PC-9 (cell line): ENCODE measurements around the gene OMG. TPM values are rescaled to one million over a fixed set of nuclear protein-coding genes. Genes with fewer than 3 reads are reported as not detected.

Source experiments
- BruUV-seq: library from RNA; stranded (reverse); fragments of 400-500 nt; replicated peaks from 2 replicates; lab custom pipeline; 2021; lab: Mats Ljungman, UMichigan
- CTCF ChIA-PET: fragments of 300-600 bp; sonication (Branson Sonifier 250); formaldehyde crosslinking; loops from one replicate; lab custom pipeline; 2022; ENCODE audit warnings: antibody characterized with exemption; lab: Charles Lee
- POLR2A ChIA-PET: fragments of 300-600 bp; sonication (Branson Sonifier 250); formaldehyde crosslinking; loops from one replicate; lab custom pipeline; 2022; ENCODE audit warnings: antibody characterized with exemption; ENCODE audit not compliant: unreplicated experiment; lab: Charles Lee
- DNase-seq, 2 experiments: peaks; one replicate each; pipeline versions ENCODE4 v3.0.0 to v3.0.0-alpha.2; 2015 to 2022; ENCODE audit warnings: mixed read lengths in 1 of 2
- H2AFZ ChIP-seq: fragments of 200-600 bp; sonication (generic); 2 replicates; pipeline ENCODE4 v1.8.1; 2017; ENCODE audit warnings: antibody characterized with exemption
- H3F3A ChIP-seq: fragments of 200-600 bp; sonication (generic); 2 replicates; pipeline ENCODE4 v1.8.1; 2017; ENCODE audit warnings: antibody characterized with exemption, mild to moderate bottlenecking, low read depth; ENCODE audit not compliant: insufficient read depth
- H3K27ac ChIP-seq: fragments of 200-600 bp; sonication (generic); 2 replicates; pipeline ENCODE4 v1.6.1; 2016; ENCODE audit warnings: mixed run types
- H3K27me3 ChIP-seq: fragments of 200-600 bp; sonication (generic); 2 replicates; pipeline ENCODE4 v1.6.1; 2016; ENCODE audit warnings: low read depth, mixed run types; ENCODE audit not compliant: insufficient read depth
- H3K36me3 ChIP-seq: fragments of 200-600 bp; sonication (generic); 2 replicates; pipeline ENCODE4 v1.6.1; 2016; ENCODE audit warnings: low read depth, mixed run types
- H3K4me1 ChIP-seq: fragments of 200-600 bp; sonication (generic); replicated peaks from 2 replicates; pipeline ENCODE4 v1.6.1; 2016; ENCODE audit warnings: mixed run types; ENCODE audit not compliant: insufficient read depth
- H3K4me2 ChIP-seq: fragments of 200-600 bp; sonication (generic); 2 replicates; pipeline ENCODE4 v1.6.1; 2017; ENCODE audit warnings: mixed run types
- H3K4me3 ChIP-seq: fragments of 200-600 bp; sonication (generic); 2 replicates; pipeline ENCODE4 v1.6.1; 2016; ENCODE audit warnings: mixed run types
- H3K79me2 ChIP-seq: fragments of 200-600 bp; sonication (generic); 2 replicates; pipeline ENCODE4 v1.6.1; 2017; ENCODE audit warnings: low read depth, mixed run types
- H3K9me2 ChIP-seq: fragments of 200-600 bp; sonication (generic); 2 replicates; pipeline ENCODE4 v1.8.1; 2017; ENCODE audit warnings: mild to moderate bottlenecking; ENCODE audit not compliant: insufficient read depth
- H3K9me3 ChIP-seq: fragments of 200-600 bp; sonication (generic); 2 replicates; pipeline ENCODE4 v1.8.1; 2016; ENCODE audit warnings: low read depth; ENCODE audit not compliant: insufficient read depth
- H4K20me1 ChIP-seq: fragments of 200-600 bp; sonication (generic); 2 replicates; pipeline ENCODE4 v1.8.1; 2017; ENCODE audit not compliant: insufficient read depth
- CTCF ChIP-seq: fragments of 200-600 bp; sonication (generic); conservative IDR thresholded peaks from 2 replicates; pipeline ENCODE4 v1.6.1; 2017; ENCODE audit warnings: mixed run types, antibody characterized with exemption, mild to moderate bottlenecking, moderate library complexity
- EZH2 ChIP-seq: fragments of 200-600 bp; sonication (generic); IDR thresholded peaks from 2 replicates; pipeline ENCODE4 v1.8.0; 2017; ENCODE audit warnings: antibody characterized with exemption, low read depth
- intact Hi-C: fragments of 100-400 bp; cut with micrococcal nuclease; formaldehyde crosslinking; loops from one replicate; pipeline ENCODE4 v1.10.0; 2022; ENCODE audit not compliant: unreplicated experiment
- total RNA-seq: library from RNA; stranded (reverse); gene quantifications from 2 replicates; pipeline ENCODE4 v1.2.3, GENCODE V29; 2021

Gene OMG
- total RNA-seq, 1 experiment from 2014 or later = not detected

- no peak overlapping the region for H3K27ac ChIP-seq
- POLR2A ChIA-PET = no interaction called here
These were observed 21.9 kb downstream of the OMG start for GRCh38 chr17:31275116-31275515.

GRCh38 chr17:31274252-31274651 is 22.8 kb downstream of the OMG start:
- POLR2A ChIA-PET = no interaction called here
- no peak for DNase-seq

More at GRCh38 chr17:31275116-31275515, 21.9 kb downstream of the OMG start:
- no peaks in the 10 kb centered on the region for H3K9me2 ChIP-seq
- no peak overlapping the region for H3K4me3 ChIP-seq
- H2AFZ ChIP-seq = no peak overlapping the region
- DNase-seq = no peak
- no peaks in the 10 kb centered on the region for H3K79me2 ChIP-seq
- peaks cover 4% of the 10 kb centered on the region for H3K4me1 ChIP-seq
- BruUV-seq = no TSS peak
- H3K27me3 ChIP-seq = no peaks in the 10 kb centered on the region
- peaks cover 7% of the 10 kb centered on the region; the same call in 1 of the 2 replicates for H3K36me3 ChIP-seq
- H3F3A ChIP-seq = peaks cover 4% of the 10 kb centered on the region; the same call in 1 of the 2 replicates
- no peak overlapping the region for H3K4me2 ChIP-seq
- TF ChIP-seq EZH2 (no peak), CTCF (no peak)
- H3K9me3 ChIP-seq = no peaks in the 10 kb centered on the region
- CTCF ChIA-PET = no interaction called here
- intact Hi-C loops = no loop called here
- no peaks in the 10 kb centered on the region for H4K20me1 ChIP-seq

GRCh38 chr17:31273516-31273915 is 23.5 kb downstream of the OMG start:
- H3K4me3 ChIP-seq = no peak overlapping the region
- no peaks in the 10 kb centered on the region for H3K79me2 ChIP-seq
- no peaks in the 10 kb centered on the region for H3K9me3 ChIP-seq
- H3K9me2 ChIP-seq = no peaks in the 10 kb centered on the region
- H3K27ac ChIP-seq = no peak overlapping the region
- no peaks in the 10 kb centered on the region for H4K20me1 ChIP-seq
- peaks cover 20% of the 10 kb centered on the region for H3F3A ChIP-seq
- peaks cover 20% of the 10 kb centered on the region for H3K4me1 ChIP-seq
- peaks cover 7% of the 10 kb centered on the region; the same call in 1 of the 2 replicates for H3K36me3 ChIP-seq
- TF ChIP-seq EZH2 (no peak), CTCF (no peak)
- no peak overlapping the region for H2AFZ ChIP-seq
- no peak overlapping the region for H3K4me2 ChIP-seq
- intact Hi-C loops = no loop called here
- no peaks in the 10 kb centered on the region for H3K27me3 ChIP-seq
- no peak for DNase-seq
- POLR2A ChIA-PET = no interaction called here
- CTCF ChIA-PET = no interaction called here
- no TSS peak for BruUV-seq

More at GRCh38 chr17:31274252-31274651, 22.8 kb downstream of the OMG start:
- Histone ChIP-seq H3K27me3 (no peaks in the 10 kb centered on the region), H4K20me1 (no peaks in the 10 kb centered on the region), H3K4me2 (no peak overlapping the region), H3K79me2 (no peaks in the 10 kb centered on the region), H2AFZ (no peak overlapping the region), H3K27ac (no peak overlapping the region), H3K9me3 (no peaks in the 10 kb centered on the region), H3K9me2 (no peaks in the 10 kb centered on the region), H3F3A (peaks cover 13% of the 10 kb centered on the region), H3K4me3 (no peak overlapping the region), H3K4me1 (peaks cover 12% of the 10 kb centered on the region), H3K36me3 (peaks cover 7% of the 10 kb centered on the region; the same call in 1 of the 2 replicates)
- intact Hi-C loops = no loop called here
- TF ChIP-seq CTCF (no peak), EZH2 (no peak)
- BruUV-seq = no TSS peak
- CTCF ChIA-PET = no interaction called here
